Endodermal cell (in vitro differentiated cells): ENCODE measurements around the gene STK32B. TPM values are rescaled to one million over a fixed set of nuclear protein-coding genes. Genes with fewer than 3 reads are reported as not detected.

Source experiments
- DNase-seq: peaks from one replicate; pipeline ENCODE4 v3.0.0-alpha.2; 2017
- H3K27ac ChIP-seq: 2 replicates; pipeline ENCODE4 v1.5.1; 2013; ENCODE audit warnings: mild to moderate bottlenecking, low read depth, low read length, moderate library complexity
- H3K27me3 ChIP-seq: 2 replicates; pipeline ENCODE4 v1.6.1; 2013; ENCODE audit warnings: mild to moderate bottlenecking, low read length, moderate library complexity; ENCODE audit not compliant: insufficient read depth, control insufficient read depth, poor library complexity, severe bottlenecking
- H3K36me3 ChIP-seq: 2 replicates; pipeline ENCODE4 v1.7.0; 2013; ENCODE audit warnings: mild to moderate bottlenecking, low read length, moderate library complexity; ENCODE audit not compliant: control insufficient read depth, insufficient read depth
- H3K4me1 ChIP-seq: one replicate; pipeline ENCODE4 v1.7.0; 2013; ENCODE audit warnings: low read length; ENCODE audit not compliant: control insufficient read depth, insufficient read depth
- H3K4me3 ChIP-seq: 2 replicates; pipeline ENCODE4 v1.5.1; 2013; ENCODE audit warnings: mild to moderate bottlenecking, low read length, moderate library complexity
- H3K9ac ChIP-seq: 2 replicates; pipeline ENCODE4 v1.6.1; 2013; ENCODE audit warnings: mild to moderate bottlenecking, low read length, moderate library complexity; ENCODE audit not compliant: poor library complexity, severe bottlenecking; ENCODE audit errors: extremely low read depth
- H3K9me3 ChIP-seq: 2 replicates; pipeline ENCODE4 v1.6.1; 2013; ENCODE audit warnings: mild to moderate bottlenecking, low read length, moderate library complexity; ENCODE audit not compliant: control insufficient read depth
- H3K27ac Mint-ChIP-seq: 2 replicates; pipeline ENCODE4 v1.8.0; 2020; ENCODE audit warnings: mixed read lengths
- H3K27me3 Mint-ChIP-seq: 2 replicates; pipeline ENCODE4 v1.8.0; 2021; ENCODE audit warnings: mild to moderate bottlenecking, mixed read lengths; ENCODE audit not compliant: insufficient read depth
- H3K36me3 Mint-ChIP-seq: 2 replicates; pipeline ENCODE4 v1.8.0; 2020; ENCODE audit warnings: low read depth, mixed read lengths
- H3K4me1 Mint-ChIP-seq: 2 replicates; pipeline ENCODE4 v1.8.0; 2020; ENCODE audit warnings: mixed read lengths
- H3K4me3 Mint-ChIP-seq: 2 replicates; pipeline ENCODE4 v1.8.0; 2020; ENCODE audit warnings: mild to moderate bottlenecking, moderate library complexity, mixed read lengths
- H3K9me3 Mint-ChIP-seq: 2 replicates; pipeline ENCODE4 v1.8.0; 2020; ENCODE audit warnings: mild to moderate bottlenecking, mixed read lengths
- WGBS, 2 experiments: methylation state at CpG; one replicate each; pipeline versions ENCODE4 v1.1.5 to v1.1.7; 2013; ENCODE audit warnings: missing lambda C conversion rate in 2 of 2, mixed read lengths in 1 of 2; ENCODE audit not compliant: insufficient coverage in 1 of 2, insufficient read length in 1 of 2; 5-methylcytosine and 5-hydroxymethylcytosine counted together
- total RNA-seq, 2 donors: library from RNA; stranded (reverse); fragmentation: NEBNext Ultra II Directional in 1 of 2; extraction: Animal tissue kit (Norgen Biotek cat#: 25700) in 1 of 2; gene quantifications; 2 replicates in 1 of 2; 3 replicates in 1 of 2; pipeline ENCODE4 v1.2.1, GENCODE V29; 2021
- TF ChIP-seq, protein P1 (sequence below): fragments of 200-600 bp; sonication (generic); conservative IDR thresholded peaks from 2 replicates; pipeline ENCODE4 v1.5.0; 2021; ENCODE audit warnings: antibody characterized with exemption, mild to moderate bottlenecking

The STK32B gene
- total RNA-seq, 2 donors from 2014 or later: 1.4 to 1.5 TPM

DNA sequence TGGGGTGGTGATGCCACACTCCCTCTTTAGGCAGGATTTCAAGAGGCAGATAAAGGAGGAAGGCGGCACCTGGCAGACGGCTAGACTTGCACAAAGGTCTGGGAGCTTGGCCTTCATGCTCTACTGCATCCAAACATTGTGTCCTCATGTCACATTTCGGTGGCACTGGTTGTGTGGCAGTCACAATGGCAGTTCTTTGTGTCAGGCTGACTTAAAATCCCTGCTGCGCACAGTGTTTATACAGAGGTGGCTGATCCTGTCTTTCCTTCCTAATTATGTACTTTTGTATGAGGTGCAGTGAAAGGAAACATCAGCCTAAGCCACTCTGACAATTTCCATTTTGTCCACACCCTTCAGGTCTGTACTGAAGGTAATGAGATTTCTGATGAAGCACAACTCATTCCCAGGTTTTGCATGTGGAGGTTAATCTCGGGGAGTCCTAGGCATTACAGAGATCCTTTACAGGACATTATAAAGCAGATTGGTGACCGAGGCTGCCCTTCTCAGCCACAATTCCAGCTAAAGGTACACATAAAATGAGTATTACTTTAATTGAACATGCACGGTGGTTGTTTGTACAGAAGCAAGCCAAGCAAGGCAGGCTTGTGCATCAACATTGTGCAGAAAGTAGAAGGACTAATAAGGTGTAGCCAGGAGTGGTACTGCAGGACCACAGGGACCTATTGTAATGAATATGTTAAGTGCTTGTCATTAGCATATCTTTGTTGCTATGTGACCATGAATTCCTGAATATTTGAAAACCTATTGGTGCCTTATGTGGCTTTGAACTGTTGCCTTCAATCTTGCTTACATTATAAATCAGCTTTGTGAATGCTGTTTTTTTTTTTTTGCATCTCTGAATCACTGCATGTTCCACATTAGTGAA lies 147.6 kb downstream of the STK32B start:
- no peaks in the 10 kb centered on the region for H3K27me3 ChIP-seq
- Mint-ChIP-seq H3K4me1 (peaks cover 9% of the 10 kb centered on the region), H3K27me3 (peaks cover 6% of the 10 kb centered on the region), H3K4me3 (no peak overlapping the region), H3K27ac (no peak overlapping the region), H3K36me3 (no peaks in the 10 kb centered on the region), H3K9me3 (peaks cover 19% of the 10 kb centered on the region)
- H3K4me3 ChIP-seq: no peak overlapping the region
- DNase-seq: no peak
- TF ChIP-seq, protein P1, sequence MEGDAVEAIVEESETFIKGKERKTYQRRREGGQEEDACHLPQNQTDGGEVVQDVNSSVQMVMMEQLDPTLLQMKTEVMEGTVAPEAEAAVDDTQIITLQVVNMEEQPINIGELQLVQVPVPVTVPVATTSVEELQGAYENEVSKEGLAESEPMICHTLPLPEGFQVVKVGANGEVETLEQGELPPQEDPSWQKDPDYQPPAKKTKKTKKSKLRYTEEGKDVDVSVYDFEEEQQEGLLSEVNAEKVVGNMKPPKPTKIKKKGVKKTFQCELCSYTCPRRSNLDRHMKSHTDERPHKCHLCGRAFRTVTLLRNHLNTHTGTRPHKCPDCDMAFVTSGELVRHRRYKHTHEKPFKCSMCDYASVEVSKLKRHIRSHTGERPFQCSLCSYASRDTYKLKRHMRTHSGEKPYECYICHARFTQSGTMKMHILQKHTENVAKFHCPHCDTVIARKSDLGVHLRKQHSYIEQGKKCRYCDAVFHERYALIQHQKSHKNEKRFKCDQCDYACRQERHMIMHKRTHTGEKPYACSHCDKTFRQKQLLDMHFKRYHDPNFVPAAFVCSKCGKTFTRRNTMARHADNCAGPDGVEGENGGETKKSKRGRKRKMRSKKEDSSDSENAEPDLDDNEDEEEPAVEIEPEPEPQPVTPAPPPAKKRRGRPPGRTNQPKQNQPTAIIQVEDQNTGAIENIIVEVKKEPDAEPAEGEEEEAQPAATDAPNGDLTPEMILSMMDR: no peak
- no peak overlapping the region for H3K9ac ChIP-seq
- 87 to 100% methylated on average over 2 to 7 of the region's 7 CpGs for WGBS, 2 experiments
- no peaks in the 10 kb centered on the region for H3K36me3 ChIP-seq
- no peaks in the 10 kb centered on the region for H3K4me1 ChIP-seq
- H3K27ac ChIP-seq: peak overlapping the region; percentile 50
- H3K9me3 ChIP-seq: no peaks in the 10 kb centered on the region

DNA sequence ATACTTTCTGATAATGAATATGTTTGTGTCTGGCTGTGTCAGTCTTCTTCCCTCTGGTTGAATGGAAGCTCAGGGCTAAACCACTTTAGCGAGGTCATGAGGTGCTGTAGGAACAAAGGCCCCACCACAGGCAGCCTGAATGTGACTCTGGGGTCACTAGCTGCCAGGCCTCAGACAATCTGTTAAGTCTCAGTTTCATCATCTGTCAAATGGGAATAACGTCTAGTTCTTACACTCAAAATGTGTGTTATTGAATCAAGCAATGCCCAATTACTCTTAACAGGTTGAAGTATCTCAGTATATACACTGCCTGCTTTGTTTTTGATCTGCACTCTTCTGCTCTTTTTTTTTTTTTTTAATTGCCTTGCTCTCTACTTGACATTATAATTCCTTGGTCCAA lies 148.6 kb downstream of the STK32B start:
- Histone ChIP-seq H3K4me3 (no peak overlapping the region), H3K9me3 (no peaks in the 10 kb centered on the region), H3K36me3 (no peaks in the 10 kb centered on the region), H3K9ac (no peak overlapping the region), H3K27me3 (no peaks in the 10 kb centered on the region), H3K27ac (no peak overlapping the region), H3K4me1 (no peaks in the 10 kb centered on the region)
- TF ChIP-seq, protein P1: no peak
- 58 to 73% methylated on average over 2 of the region's 2 CpGs for WGBS, 2 experiments
- H3K4me1 Mint-ChIP-seq: peaks cover 12% of the 10 kb centered on the region
- no peak overlapping the region for H3K4me3 Mint-ChIP-seq
- peaks cover 19% of the 10 kb centered on the region for H3K9me3 Mint-ChIP-seq
- H3K27me3 Mint-ChIP-seq: peaks cover 6% of the 10 kb centered on the region
- DNase-seq: no peak
- H3K27ac Mint-ChIP-seq: no peak overlapping the region
- H3K36me3 Mint-ChIP-seq: no peaks in the 10 kb centered on the region

DNA sequence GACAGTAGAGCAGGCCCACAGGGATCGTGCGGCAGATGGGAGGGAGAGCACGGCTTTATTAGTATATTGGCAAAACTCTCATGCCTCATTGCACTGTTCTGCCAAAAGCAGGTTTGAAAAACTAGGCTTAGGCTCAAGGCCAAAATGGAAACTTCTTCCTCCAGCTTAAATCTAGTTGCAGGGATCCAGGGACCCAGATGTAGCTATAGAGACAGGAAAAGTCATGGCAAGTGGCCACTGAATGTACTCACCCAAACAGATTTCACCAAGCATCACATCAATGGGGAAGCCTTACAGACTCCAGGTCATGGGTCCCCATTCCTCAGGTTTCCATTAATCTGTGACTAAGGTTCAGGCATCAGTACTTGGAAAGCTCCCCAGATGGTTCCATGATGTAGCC lies 149.2 kb downstream of the STK32B start:
- no peaks in the 10 kb centered on the region for H3K27me3 ChIP-seq
- no peaks in the 10 kb centered on the region for H3K4me1 ChIP-seq
- Mint-ChIP-seq H3K9me3 (peaks cover 19% of the 10 kb centered on the region), H3K36me3 (no peaks in the 10 kb centered on the region), H3K27me3 (peaks cover 6% of the 10 kb centered on the region), H3K4me1 (peaks cover 18% of the 10 kb centered on the region), H3K4me3 (no peak overlapping the region), H3K27ac (no peak overlapping the region)
- H3K36me3 ChIP-seq: no peaks in the 10 kb centered on the region
- no peak overlapping the region for H3K4me3 ChIP-seq
- no peak overlapping the region for H3K9ac ChIP-seq
- TF ChIP-seq, protein P1: no peak
- H3K9me3 ChIP-seq: no peaks in the 10 kb centered on the region
- no peak overlapping the region for H3K27ac ChIP-seq
- WGBS, 2 experiments: 98% methylated on average over 3 of the region's 3 CpGs; no CpG with 5 or more reads in 1 of the 2 experiments
- no peak for DNase-seq
